Cardiac muscle cell (in vitro differentiated cells and primary cell): ENCODE measurements around the gene TTC33. TPM values are rescaled to one million over a fixed set of nuclear protein-coding genes. Genes with fewer than 3 reads are reported as not detected.

Experiments used
- DNase-seq, 2 donors: peaks; one replicate each; pipeline versions ENCODE4 v3.0.0 to v3.0.0-alpha.2; 2010 to 2017; ENCODE audit warnings: low read depth in 1 of 2, low spot score in 1 of 2
- H3K27ac ChIP-seq: fragments of 200-600 bp; sonication (generic); 2 replicates; pipeline ENCODE4 v1.5.1; 2016
- H3K27me3 ChIP-seq: fragments of 200-600 bp; sonication (generic); 2 replicates; pipeline ENCODE4 v1.6.0; 2016; ENCODE audit warnings: control low read depth
- H3K36me3 ChIP-seq: fragments of 200-600 bp; sonication (generic); 2 replicates; pipeline ENCODE4 v1.5.1; 2016; ENCODE audit warnings: control low read depth
- H3K4me1 ChIP-seq: fragments of 200-600 bp; sonication (generic); 2 replicates; pipeline ENCODE4 v1.8.1; 2017; ENCODE audit warnings: low read depth, mild to moderate bottlenecking, mixed run types
- H3K4me3 ChIP-seq: fragments of 200-600 bp; sonication (generic); 2 replicates; pipeline ENCODE4 v1.5.1; 2016; ENCODE audit warnings: mild to moderate bottlenecking
- H3K9me3 ChIP-seq: fragments of 200-600 bp; sonication (generic); 2 replicates; pipeline ENCODE4 v1.5.1; 2017; ENCODE audit warnings: low read depth, mild to moderate bottlenecking, control low read depth
- polyA plus RNA-seq: library from polyadenylated mRNA; unstranded; fragments of >200 nt; fragmentation: Nextera tagmentation; extraction: Ambion mirVana; gene quantifications from 2 replicates; pipeline ENCODE4 v1.2.1, GENCODE V29; 2016
- total RNA-seq: library from RNA; depleted of rRNA; stranded (reverse); fragments of >200 nt; gene quantifications from 2 replicates; pipeline ENCODE4 v1.2.3, GENCODE V29; 2016
- TF ChIP-seq, protein P1 (sequence below): IDR thresholded peaks from 2 replicates; pipeline ENCODE4 v1.5.1; 2012; ENCODE audit warnings: low read depth, mild to moderate bottlenecking, low read length

The TTC33 gene
- total and polyA plus RNA-seq, 2 experiments from 2014 or later: 16.3 to 46.7 TPM

DNA sequence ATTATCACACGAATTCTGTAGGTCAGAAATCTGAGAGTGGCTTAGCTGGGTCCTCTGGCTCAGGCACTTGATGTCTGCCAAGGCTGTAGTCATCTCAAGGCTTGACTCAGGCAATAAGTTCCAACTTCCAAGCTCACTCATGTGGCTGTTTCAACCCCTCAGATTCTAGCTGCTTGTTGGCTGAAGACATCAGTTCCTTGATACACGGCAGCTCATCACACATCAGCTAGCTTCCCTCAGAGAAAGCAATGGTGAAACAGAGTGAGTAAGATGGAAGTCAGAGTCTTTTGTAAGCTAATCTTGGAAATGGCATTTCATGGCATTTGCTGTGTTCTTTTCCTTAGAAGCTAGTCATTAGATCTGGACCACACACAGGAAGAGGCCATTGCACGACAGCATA, 280.2 kb downstream of the TTC33 start:
- Histone ChIP-seq H3K27ac (no peak overlapping the region), H3K9me3 (no peaks in the 10 kb centered on the region), H3K4me3 (no peak overlapping the region), H3K36me3 (no peaks in the 10 kb centered on the region), H3K4me1 (no peaks in the 10 kb centered on the region), H3K27me3 (no peaks in the 10 kb centered on the region)
- no peak for DNase-seq
- TF ChIP-seq, protein P1, sequence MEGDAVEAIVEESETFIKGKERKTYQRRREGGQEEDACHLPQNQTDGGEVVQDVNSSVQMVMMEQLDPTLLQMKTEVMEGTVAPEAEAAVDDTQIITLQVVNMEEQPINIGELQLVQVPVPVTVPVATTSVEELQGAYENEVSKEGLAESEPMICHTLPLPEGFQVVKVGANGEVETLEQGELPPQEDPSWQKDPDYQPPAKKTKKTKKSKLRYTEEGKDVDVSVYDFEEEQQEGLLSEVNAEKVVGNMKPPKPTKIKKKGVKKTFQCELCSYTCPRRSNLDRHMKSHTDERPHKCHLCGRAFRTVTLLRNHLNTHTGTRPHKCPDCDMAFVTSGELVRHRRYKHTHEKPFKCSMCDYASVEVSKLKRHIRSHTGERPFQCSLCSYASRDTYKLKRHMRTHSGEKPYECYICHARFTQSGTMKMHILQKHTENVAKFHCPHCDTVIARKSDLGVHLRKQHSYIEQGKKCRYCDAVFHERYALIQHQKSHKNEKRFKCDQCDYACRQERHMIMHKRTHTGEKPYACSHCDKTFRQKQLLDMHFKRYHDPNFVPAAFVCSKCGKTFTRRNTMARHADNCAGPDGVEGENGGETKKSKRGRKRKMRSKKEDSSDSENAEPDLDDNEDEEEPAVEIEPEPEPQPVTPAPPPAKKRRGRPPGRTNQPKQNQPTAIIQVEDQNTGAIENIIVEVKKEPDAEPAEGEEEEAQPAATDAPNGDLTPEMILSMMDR: no peak

DNA sequence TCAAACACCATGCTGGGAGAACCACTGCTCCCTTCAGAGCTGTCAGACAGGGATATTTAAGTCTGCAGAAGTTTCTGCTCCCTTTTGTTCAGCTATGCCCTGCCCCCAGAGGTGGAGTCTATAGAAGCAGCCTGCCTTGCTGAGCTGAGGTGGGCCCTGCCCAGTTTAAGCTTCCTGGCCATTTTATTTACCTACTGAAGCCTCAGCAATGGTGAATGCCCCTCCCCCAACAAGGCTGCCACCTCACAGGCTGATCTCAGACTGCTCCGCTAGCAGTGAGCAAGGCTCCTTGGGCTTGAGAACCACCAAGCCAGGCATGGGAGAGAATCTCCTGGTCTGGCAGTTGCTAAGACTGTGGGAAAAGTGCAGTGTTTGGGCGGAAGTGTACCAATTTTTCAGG, 281.5 kb downstream of the TTC33 start:
- TF ChIP-seq, protein P1: no peak
- no peaks in the 10 kb centered on the region for H3K36me3 ChIP-seq
- DNase-seq: no peak
- H3K4me1 ChIP-seq: no peaks in the 10 kb centered on the region
- no peaks in the 10 kb centered on the region for H3K27me3 ChIP-seq
- no peaks in the 10 kb centered on the region for H3K9me3 ChIP-seq
- no peak overlapping the region for H3K4me3 ChIP-seq
- H3K27ac ChIP-seq: no peak overlapping the region

DNA sequence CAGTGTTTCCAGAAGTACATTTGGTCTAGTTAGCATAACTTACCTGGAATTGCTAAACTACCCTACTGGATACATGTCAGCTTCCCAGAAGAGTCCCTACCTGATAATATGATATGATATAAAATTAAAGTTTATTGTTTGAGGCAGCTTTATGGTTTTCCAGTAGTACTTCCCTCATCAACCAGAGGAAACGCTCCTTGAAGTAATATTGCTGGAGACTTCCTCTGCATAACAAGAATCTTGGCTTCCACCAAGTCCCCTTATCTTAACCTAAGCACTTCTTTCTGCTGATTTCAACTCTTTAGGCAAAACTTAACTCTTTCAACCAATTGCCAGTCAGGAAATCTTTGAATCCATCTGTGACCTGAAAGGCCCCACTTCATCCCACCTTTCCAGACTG, 290.3 kb downstream of the TTC33 start:
- Histone ChIP-seq H3K27ac (no peak overlapping the region), H3K4me3 (no peak overlapping the region), H3K36me3 (no peaks in the 10 kb centered on the region), H3K4me1 (no peaks in the 10 kb centered on the region), H3K9me3 (no peaks in the 10 kb centered on the region), H3K27me3 (no peaks in the 10 kb centered on the region)
- TF ChIP-seq, protein P1: no peak
- no peak for DNase-seq

DNA sequence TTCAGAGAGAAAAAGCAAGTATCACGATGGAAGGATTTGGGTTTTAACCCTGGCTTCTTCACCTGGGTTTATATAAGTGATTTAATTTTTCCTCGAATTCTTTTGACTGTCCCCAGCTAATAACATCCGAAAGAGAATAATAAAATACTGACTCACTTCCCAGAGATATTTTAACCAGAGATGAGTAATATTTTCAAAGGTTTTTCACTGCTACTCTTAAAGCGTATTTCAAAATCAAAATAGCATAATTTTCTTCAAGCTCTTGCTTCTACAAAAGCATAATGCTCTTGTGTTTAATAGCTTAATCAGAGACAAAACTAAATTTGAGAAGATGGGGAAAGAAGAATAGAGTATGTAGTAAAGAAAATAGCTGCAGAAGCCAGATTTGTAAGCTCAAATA, 291.2 kb downstream of the TTC33 start:
- H3K36me3 ChIP-seq: no peaks in the 10 kb centered on the region
- DNase-seq: no peak
- TF ChIP-seq, protein P1: no peak
- no peaks in the 10 kb centered on the region for H3K9me3 ChIP-seq
- no peaks in the 10 kb centered on the region for H3K4me1 ChIP-seq
- H3K27ac ChIP-seq: no peak overlapping the region
- no peak overlapping the region for H3K4me3 ChIP-seq
- no peaks in the 10 kb centered on the region for H3K27me3 ChIP-seq

Other genes starting within 250 kb of the TTC33 start
- 0.42 and 0.99 TPM in 2 replicates for gene PTGER4, start 76.0 kb downstream of the TTC33 start, total RNA-seq
- 0.28 TPM in 1 of 2 replicates, not detected in the other for gene PTGER4, start 76.0 kb downstream of the TTC33 start, polyA plus RNA-seq
- gene PRKAA1, start 42.4 kb upstream of the TTC33 start, total RNA-seq: 21.5 and 26.1 TPM in 2 replicates
- gene PRKAA1, start 42.4 kb upstream of the TTC33 start, polyA plus RNA-seq: 22.6 and 29.3 TPM in 2 replicates
- 115 and 181 TPM in 2 replicates for gene RPL37, start 79.3 kb upstream of the TTC33 start, total RNA-seq
- 473 and 553 TPM in 2 replicates for gene RPL37, start 79.3 kb upstream of the TTC33 start, polyA plus RNA-seq
- gene CARD6, start 85.4 kb upstream of the TTC33 start, total RNA-seq: 0.11 and 0.12 TPM in 2 replicates
- 0.06 and 0.32 TPM in 2 replicates for gene CARD6, start 85.4 kb upstream of the TTC33 start, polyA plus RNA-seq
- 66.3 and 153 TPM in 2 replicates for gene C7, start 153.5 kb upstream of the TTC33 start, total RNA-seq
- 64.0 and 97.9 TPM in 2 replicates for gene C7, start 153.5 kb upstream of the TTC33 start, polyA plus RNA-seq